Measurements from ENCODE around the gene CALM1.

The CALM1 gene

GRCh38 chr14:90396341-90397339 is at the start of gene CALM1:
TSS of gene CALM1 (plus strand) at chr14:90397029. CDS start at chr14:90397231, 202 bp downstream.
- DNase-seq, result peak; percentile 80

DNA sequence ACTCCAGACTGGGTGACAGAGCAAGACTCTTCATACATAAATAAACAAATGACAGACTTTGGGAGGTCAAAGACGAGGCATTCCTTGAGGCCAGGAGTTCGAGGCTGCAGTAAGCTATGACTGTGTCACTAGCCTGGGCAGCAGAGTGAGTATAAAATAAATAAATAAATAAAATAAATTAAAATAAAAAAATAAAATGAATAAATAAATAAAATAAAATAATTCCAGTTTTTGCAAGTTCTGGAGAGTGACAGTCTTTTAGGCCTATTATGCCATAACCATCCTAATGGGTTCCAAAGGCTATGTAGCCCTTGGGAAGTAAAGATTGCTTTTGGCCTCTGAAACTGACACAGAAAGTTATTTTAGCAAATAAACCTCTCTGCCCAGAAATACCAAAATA is 48.6 kb upstream of the CALM1 start:
- no peak for DNase-seq

GRCh38 chr14:90349739-90350138 is 47.1 kb upstream of the CALM1 start:
- no peak for DNase-seq

DNA sequence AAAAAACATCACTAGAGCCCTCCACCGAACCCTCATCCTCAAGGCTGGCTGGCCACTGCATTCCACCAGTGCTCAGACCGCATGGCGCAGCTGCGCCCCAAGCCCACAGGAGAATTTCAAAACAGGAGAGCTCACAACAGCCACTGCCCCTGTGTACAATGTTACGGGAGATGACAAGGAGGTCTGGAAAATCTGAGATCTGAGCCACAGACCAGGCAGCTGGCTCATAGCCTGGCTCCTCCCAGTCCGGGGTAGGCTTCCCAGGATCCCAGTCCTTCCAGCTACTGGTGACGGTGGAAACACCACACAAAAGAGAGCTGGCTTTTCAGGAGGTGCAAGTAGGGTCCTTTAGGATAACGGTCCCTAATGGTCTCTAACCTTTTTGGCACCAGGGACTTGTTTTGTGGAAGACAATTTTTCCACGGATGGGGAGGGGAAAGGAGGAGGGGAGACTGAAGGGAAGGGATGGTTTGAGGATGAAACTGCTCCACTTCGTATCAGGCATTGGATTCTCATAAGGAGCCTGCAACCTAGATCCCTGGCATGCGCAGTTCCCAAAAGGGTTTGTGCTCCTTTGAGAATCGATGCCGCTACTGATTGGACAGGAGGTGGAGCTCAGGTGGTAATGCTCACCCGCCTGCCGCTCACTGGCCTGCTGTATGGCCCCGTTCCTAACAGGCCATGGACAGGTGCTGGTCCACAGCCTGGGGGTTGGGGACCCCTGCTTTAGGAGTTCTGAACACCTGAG is 42.1 kb upstream of the CALM1 start:
- no peak for DNase-seq

DNA sequence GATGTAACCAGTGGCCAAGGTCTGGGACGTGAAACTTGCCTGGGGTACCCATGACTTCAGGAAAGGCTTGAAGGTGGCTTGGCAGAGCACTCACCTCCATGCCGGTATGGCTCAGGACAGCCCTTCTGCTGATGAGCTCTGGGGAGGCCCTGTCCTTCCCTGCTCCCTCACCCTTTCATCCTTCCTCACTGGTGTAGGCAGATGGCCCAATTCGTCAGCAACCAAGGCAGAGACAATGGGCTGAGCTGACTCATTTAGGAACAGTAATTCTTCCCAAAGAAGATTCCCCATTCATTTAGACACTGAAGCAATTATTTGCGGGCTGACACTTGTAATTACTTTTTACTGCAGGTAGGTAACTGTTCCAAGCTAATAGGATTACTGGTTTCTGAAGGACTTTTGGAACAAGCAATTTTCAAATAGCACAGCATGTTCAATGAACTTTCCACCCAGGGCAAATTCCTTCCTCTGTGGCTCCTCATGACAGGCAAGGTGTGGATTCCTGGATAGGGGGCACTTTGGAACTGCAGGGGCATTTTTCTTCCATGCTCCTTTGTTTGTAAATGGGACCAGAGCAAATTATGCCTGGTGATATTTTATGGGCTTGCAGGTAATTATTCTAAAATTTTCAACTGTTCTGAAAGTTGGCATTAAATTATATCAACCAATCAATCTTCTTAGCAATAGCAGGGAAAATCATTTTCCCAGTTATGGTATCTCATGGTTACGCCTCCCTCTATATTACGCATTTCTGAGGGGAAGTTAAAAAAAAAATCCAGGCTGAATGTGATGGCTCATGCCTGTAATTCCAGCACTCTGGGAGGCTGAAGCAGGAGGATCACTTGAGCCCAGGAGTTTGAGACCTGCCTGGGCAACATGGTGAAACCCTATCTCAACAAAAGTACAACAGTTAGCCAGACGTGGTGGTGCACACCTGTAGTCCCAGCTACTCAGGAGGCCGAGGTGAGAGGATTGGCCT is 41.0 kb upstream of the CALM1 start:
- no peak for DNase-seq

GRCh38 chr14:90356925-90357324 is 39.9 kb upstream of the CALM1 start:
- no peak for DNase-seq

DNA sequence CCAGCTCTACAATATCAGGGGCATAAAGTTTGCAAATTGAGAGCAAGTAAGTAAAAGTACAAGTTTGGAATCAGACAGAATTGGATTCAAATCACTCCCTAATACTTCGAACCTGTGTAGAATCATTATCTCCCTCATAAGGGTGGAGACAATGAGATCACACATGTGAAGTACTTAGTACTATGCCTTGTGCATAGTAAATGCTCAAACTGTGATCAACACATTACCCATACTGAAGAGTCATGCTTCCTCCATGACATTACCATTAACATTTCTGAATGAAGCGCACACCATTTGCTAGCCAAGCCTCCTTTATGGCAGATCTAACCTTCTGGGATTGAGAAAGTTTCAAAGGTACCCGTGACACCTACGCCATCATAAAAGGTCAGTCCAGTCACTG is 38.5 kb upstream of the CALM1 start:
- DNase-seq, result no peak

GRCh38 chr14:90361865-90362557 is 34.8 kb upstream of the CALM1 start:
- DNase-seq, result no peak

GRCh38 chr14:90362558-90362896 is 34.3 kb upstream of the CALM1 start:
- DNase-seq, result no peak

GRCh38 chr14:90368946-90369721 is 27.7 kb upstream of the CALM1 start:
- no peak for DNase-seq

DNA sequence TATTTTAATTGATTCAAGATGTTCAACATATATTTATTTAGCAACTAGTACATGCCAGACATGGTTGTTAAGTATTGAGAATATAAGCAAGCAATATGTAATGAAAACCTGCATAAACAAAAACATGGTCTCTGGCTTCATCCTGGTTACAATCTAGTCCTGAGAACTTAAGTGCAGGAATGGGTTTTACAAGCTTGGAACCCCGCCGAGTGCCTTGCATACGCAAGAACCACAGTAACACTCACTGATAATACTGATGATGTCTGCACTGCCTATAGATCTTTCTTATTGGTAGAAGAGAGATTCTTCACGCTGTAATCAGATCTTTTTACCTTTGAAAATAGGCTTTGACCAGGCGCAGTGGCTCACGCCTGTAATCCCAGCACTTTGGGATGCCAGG is 22.9 kb upstream of the CALM1 start:
- DNase-seq, result no peak

GRCh38 chr14:90374813-90375212 is 22.0 kb upstream of the CALM1 start:
- DNase-seq, result no peak

- DNase-seq, result no peak
Observed at GRCh38 chr14:90375934-90376333, 20.9 kb upstream of the CALM1 start.

GRCh38 chr14:90378249-90378648 is 18.6 kb upstream of the CALM1 start:
- DNase-seq, result no peak

GRCh38 chr14:90379106-90379505 is 17.7 kb upstream of the CALM1 start:
- no peak for DNase-seq

DNA sequence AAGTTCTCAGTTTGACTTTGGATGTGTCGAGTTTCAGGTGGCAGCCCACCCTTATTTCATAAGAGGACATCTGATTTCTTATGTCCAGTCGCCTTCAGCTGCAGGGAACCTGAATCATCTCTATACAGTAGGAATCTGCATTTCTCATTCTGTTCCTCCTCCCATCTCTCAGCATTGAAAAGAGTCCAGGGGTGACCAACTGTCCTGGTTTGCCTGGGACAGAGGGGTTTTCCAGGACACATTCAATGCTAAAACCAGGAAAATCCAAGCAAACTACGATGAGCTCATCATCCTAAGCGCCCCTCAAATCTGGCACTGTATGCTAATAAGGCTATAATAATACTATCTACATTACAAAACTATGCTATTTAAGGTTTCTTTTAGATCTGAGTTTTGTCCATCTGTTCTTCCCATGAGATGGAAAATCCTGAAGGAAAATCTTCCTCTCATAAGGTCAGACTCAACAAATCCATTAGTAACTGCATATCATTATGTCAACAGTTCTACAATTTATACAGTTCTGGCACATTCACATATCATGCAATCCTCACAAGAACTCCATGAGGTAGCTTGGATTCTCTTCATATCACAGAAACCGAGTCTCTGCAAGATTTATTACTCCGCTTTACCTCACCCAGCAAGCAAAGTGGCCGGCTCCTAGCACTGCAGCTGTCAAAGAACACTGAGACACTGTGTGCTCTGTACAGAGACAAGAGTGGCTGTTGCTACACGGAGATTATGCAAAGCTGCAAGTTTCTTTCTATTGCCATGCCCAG is 15.6 kb upstream of the CALM1 start:
- DNase-seq, result no peak

DNA sequence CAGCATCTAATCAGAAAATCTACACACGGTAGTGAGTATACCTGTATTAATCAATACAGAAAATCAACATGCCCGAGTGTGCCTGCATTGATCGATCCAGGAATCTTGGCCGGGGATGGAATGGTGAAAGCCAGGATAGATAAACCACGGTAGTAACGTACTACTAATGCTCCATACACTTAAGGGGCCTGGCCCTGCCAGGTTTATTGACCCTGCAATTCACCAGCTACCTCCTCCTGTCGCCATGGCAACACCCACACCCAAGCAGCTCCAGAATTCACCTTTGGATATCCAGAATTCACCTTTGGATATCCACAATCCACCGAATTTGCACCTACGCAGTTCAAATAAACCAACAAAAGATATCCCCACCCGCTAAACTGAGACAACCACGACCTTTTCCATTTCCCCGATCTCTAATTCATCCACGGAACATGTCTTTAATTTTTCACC is 14.8 kb upstream of the CALM1 start:
- DNase-seq, result no peak

- peak; percentile 86 for DNase-seq
Observed at GRCh38 chr14:90382491-90383125, 14.2 kb upstream of the CALM1 start.

GRCh38 chr14:90383126-90383730 is 13.6 kb upstream of the CALM1 start:
- peak; percentile 99 for DNase-seq
